AG04450 (cell line): ENCODE data around the gene MAP3K2. TPM values are rescaled to one million over a fixed set of nuclear protein-coding genes. Genes with fewer than 3 reads are reported as not detected.

ENCODE experiments used
- CTCF ChIA-PET: fragments of 300-600, 350-600 bp; formaldehyde crosslinking; extraction: SDS; loops from one replicate; lab custom pipeline; 2022; ENCODE audit warnings: antibody characterized with exemption, inconsistent platforms; lab: Charles Lee
- POLR2A ChIA-PET: fragments of 350-600 bp; formaldehyde crosslinking; extraction: SDS; loops from one replicate; lab custom pipeline; 2021; ENCODE audit warnings: antibody characterized with exemption, inconsistent platforms; lab: Yijun Ruan, JAX
- DNase-seq: peaks from one replicate; pipeline ENCODE4 v3.0.0-alpha.2; 2011; ENCODE audit warnings: low read depth, low spot score
- H3K27ac ChIP-seq: one replicate; pipeline ENCODE4 v1.5.1; 2012; ENCODE audit warnings: low read depth, low read length, control low read depth
- H3K27me3 ChIP-seq: one replicate; pipeline ENCODE4 v1.6.0; 2012; ENCODE audit warnings: low read length; ENCODE audit not compliant: control insufficient read depth, insufficient read depth
- H3K4me3 ChIP-seq: 2 replicates; pipeline ENCODE4 v1.5.1; 2011; ENCODE audit warnings: mild to moderate bottlenecking, low read depth, low read length, control low read depth
- H3K9me3 ChIP-seq: 2 replicates; pipeline ENCODE4 v1.5.1; 2012; ENCODE audit warnings: low read length; ENCODE audit not compliant: control insufficient read depth, insufficient read depth
- polyA plus RNA-seq: library from polyadenylated mRNA; depleted of rRNA; stranded (reverse); fragments of >200 nt; gene quantifications from 2 replicates; pipeline ENCODE4 v1.2.3, GENCODE V29; 2011
- TF ChIP-seq, protein P1 (sequence below): IDR thresholded peaks from 2 replicates; pipeline ENCODE4 v1.5.1; 2011; ENCODE audit warnings: low read depth, low read length, control low read depth, inconsistent platforms

MAP3K2 gene
- polyA plus RNA-seq, 1 experiment, result 15.5 TPM

- no peaks in the 10 kb centered on the region for H3K9me3 ChIP-seq
- H3K4me3 ChIP-seq, result no peak overlapping the region
- no peak for DNase-seq
- no peak overlapping the region for H3K27ac ChIP-seq
- H3K27me3 ChIP-seq, result no peaks in the 10 kb centered on the region
- TF ChIP-seq, protein P1, sequence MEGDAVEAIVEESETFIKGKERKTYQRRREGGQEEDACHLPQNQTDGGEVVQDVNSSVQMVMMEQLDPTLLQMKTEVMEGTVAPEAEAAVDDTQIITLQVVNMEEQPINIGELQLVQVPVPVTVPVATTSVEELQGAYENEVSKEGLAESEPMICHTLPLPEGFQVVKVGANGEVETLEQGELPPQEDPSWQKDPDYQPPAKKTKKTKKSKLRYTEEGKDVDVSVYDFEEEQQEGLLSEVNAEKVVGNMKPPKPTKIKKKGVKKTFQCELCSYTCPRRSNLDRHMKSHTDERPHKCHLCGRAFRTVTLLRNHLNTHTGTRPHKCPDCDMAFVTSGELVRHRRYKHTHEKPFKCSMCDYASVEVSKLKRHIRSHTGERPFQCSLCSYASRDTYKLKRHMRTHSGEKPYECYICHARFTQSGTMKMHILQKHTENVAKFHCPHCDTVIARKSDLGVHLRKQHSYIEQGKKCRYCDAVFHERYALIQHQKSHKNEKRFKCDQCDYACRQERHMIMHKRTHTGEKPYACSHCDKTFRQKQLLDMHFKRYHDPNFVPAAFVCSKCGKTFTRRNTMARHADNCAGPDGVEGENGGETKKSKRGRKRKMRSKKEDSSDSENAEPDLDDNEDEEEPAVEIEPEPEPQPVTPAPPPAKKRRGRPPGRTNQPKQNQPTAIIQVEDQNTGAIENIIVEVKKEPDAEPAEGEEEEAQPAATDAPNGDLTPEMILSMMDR, result no peak
- POLR2A ChIA-PET, result no interaction called here
- CTCF ChIA-PET, result no interaction called here
Observed at GRCh38 chr2:127362971-127363370, 24.8 kb downstream of the MAP3K2 start.

DNA sequence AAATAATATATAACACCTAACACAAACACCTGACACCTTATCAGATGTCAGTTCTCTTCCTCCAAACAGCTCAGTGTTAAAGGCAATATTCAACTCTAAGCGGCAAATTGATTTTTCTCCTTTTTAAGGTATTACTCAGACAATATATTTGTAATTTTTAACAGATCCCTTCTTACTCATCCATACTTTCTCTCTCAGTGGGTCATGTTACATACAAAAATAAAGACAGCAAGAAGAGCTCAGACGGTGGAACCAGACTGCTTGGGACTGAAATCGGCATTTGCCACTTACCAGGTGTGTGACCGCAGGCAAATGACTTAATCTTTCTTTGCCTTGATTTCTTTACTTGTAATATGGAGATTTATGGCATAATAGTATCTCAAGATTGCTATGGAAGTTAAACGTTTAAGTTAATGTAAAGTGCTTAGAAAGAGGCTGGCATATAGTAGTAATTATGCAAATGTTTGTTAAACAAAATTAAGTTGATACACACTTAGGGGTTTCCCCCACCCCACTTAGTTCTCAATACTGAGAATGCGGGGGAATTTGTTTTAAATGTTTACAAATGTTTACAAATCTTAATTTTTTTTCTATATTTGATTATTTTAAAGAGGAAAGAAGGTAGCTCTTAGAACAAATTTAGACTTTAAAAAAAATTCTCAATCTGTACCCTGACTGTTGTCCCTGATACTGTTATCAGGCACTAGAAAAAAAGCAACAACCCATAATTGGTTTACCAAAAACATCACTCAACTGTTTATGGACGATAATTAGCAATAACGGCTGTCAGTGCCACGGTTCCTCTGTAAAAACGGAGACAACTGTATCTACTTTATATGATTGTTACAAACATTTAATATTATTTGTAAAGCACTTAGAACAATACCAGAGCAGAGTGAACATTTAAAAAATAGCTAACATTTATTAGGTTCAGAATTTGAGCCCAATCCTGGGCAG, 25.6 kb downstream of the MAP3K2 start:
- POLR2A ChIA-PET, result no interaction called here
- H3K27ac ChIP-seq, result no peak overlapping the region
- DNase-seq, result no peak
- no peak overlapping the region for H3K4me3 ChIP-seq
- TF ChIP-seq, protein P1, result no peak
- H3K27me3 ChIP-seq, result no peaks in the 10 kb centered on the region
- CTCF ChIA-PET, result no interaction called here
- no peaks in the 10 kb centered on the region for H3K9me3 ChIP-seq

DNA sequence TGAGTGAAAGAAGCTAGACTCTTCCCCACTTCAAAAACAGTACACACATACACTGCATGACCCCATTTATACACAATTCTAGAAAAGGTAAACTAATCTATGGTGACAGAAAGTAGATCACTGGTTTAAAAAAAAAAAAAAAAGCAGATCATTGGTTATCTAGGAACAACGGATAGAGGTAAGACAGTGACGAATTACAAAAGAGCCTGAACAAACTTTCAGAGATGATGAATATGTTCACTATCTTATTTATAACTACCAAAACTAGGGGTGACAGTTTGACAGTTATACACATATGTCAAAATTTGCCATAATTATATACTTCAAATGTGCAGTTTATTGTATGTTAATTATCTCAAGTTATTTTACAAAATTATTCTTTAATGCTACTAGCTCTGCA, 27.5 kb downstream of the MAP3K2 start:
- POLR2A ChIA-PET, result interaction anchor here (0.7 kb wide), 1 partner anchor 93 kb away, joined by 3 read pairs; no protein-coding TSS in a partner anchor
- no peak for DNase-seq
- CTCF ChIA-PET, result no interaction called here

GRCh38 chr2:127359520-127359919, 28.3 kb downstream of the MAP3K2 start:
- Histone ChIP-seq H3K4me3 (no peak overlapping the region), H3K9me3 (no peaks in the 10 kb centered on the region), H3K27me3 (no peaks in the 10 kb centered on the region), H3K27ac (no peak overlapping the region)
- no peak for DNase-seq
- POLR2A ChIA-PET, result interaction anchor here (0.7 kb wide), 1 partner anchor 94 kb away, joined by 3 read pairs; no protein-coding TSS in a partner anchor
- CTCF ChIA-PET, result no interaction called here
- TF ChIP-seq, protein P1, result no peak

More for the DNA sequence above, 27.5 kb downstream of the MAP3K2 start:
- H3K27ac ChIP-seq, result no peak overlapping the region
- TF ChIP-seq, protein P1, result no peak
- H3K9me3 ChIP-seq, result no peaks in the 10 kb centered on the region
- no peaks in the 10 kb centered on the region for H3K27me3 ChIP-seq
- H3K4me3 ChIP-seq, result no peak overlapping the region

GRCh38 chr2:127358971-127359370, 28.8 kb downstream of the MAP3K2 start:
- ChIA-PET POLR2A (no interaction called here), CTCF (no interaction called here)
- Histone ChIP-seq H3K27ac (no peak overlapping the region), H3K4me3 (no peak overlapping the region), H3K27me3 (no peaks in the 10 kb centered on the region), H3K9me3 (no peaks in the 10 kb centered on the region)
- DNase-seq, result no peak
- TF ChIP-seq, protein P1, result no peak
